ENCODE results near the gene GRAMD1B. TPM values are rescaled to one million over a fixed set of nuclear protein-coding genes. Genes with fewer than 3 reads are reported as not detected.

GRAMD1B gene
- total RNA-seq, 4 donors from 2014 or later, result 2.1 to 7.8 (median 3.2) TPM

- no peak overlapping the region for H3K4me3 ChIP-seq
- in situ Hi-C loops (cut with MboI; ENCODE audit: low sequenced_read_pairs in 4 of 4), result no loop called here
- no peaks in the 10 kb centered on the region for H3K27me3 ChIP-seq
- ATAC-seq, result no peak
- DNase-seq, result no peak
- no peaks in the 10 kb centered on the region for H3K4me1 ChIP-seq
- H3K9me3 ChIP-seq, result no peaks in the 10 kb centered on the region
- no peak overlapping the region for H3K27ac ChIP-seq
- no peaks in the 10 kb centered on the region for H3K36me3 ChIP-seq
- no peak for TF ChIP-seq POLR2A (IDR thresholded peaks at IDR 0.05)
- TF ChIP-seq CTCF (IDR thresholded peaks at IDR 0.05 in 4 of 5, conservative IDR thresholded peaks at IDR 0.05 in 1 of 5), result no peak
- intact Hi-C loops (cut with DNase I; ENCODE audit: low total_unique reads), result no loop called here
Observed at GRCh38 chr11:123413636-123414035, 16.4 kb upstream of the GRAMD1B start.

GRCh38 chr11:123416566-123416965, 13.5 kb upstream of the GRAMD1B start:
- no peak overlapping the region for H3K27ac ChIP-seq
- no peaks in the 10 kb centered on the region for H3K9me3 ChIP-seq
- in situ Hi-C loops (cut with MboI; ENCODE audit: low sequenced_read_pairs in 4 of 4), result no loop called here
- H3K27me3 ChIP-seq, result no peaks in the 10 kb centered on the region
- ATAC-seq (no peak), DNase-seq (no peak)
- intact Hi-C loops (cut with DNase I; ENCODE audit: low total_unique reads), result no loop called here
- no peaks in the 10 kb centered on the region for H3K36me3 ChIP-seq
- no peaks in the 10 kb centered on the region for H3K4me1 ChIP-seq
- H3K4me3 ChIP-seq, result no peak overlapping the region
- TF ChIP-seq POLR2A (IDR thresholded peaks at IDR 0.05), result no peak
- TF ChIP-seq CTCF (IDR thresholded peaks at IDR 0.05 in 4 of 5, conservative IDR thresholded peaks at IDR 0.05 in 1 of 5), result no peak

GRCh38 chr11:123418351-123419114, 11.5 kb upstream of the GRAMD1B start:
- Histone ChIP-seq H3K27ac (no peak overlapping the region), H3K4me1 (no peaks in the 10 kb centered on the region), H3K27me3 (no peaks in the 10 kb centered on the region), H3K4me3 (no peak overlapping the region), H3K36me3 (no peaks in the 10 kb centered on the region), H3K9me3 (no peaks in the 10 kb centered on the region)
- DNase-seq (no peak), ATAC-seq (no peak)
- TF ChIP-seq POLR2A (IDR thresholded peaks at IDR 0.05), result no peak
- TF ChIP-seq CTCF (IDR thresholded peaks at IDR 0.05 in 4 of 5, conservative IDR thresholded peaks at IDR 0.05 in 1 of 5), result no peak
- in situ Hi-C loops (cut with MboI; ENCODE audit: low sequenced_read_pairs in 4 of 4) (no loop called here), intact Hi-C loops (cut with DNase I; ENCODE audit: low total_unique reads) (no loop called here)

GRCh38 chr11:123419731-123420452, 10.2 kb upstream of the GRAMD1B start:
- no peak overlapping the region for H3K27ac ChIP-seq
- ATAC-seq, result no peak
- H3K27me3 ChIP-seq, result no peaks in the 10 kb centered on the region
- DNase-seq, result no peak
- no peaks in the 10 kb centered on the region for H3K4me1 ChIP-seq
- intact Hi-C loops (cut with DNase I; ENCODE audit: low total_unique reads), result no loop called here
- H3K4me3 ChIP-seq, result no peak overlapping the region
- H3K36me3 ChIP-seq, result no peaks in the 10 kb centered on the region
- in situ Hi-C loops (cut with MboI; ENCODE audit: low sequenced_read_pairs in 4 of 4), result no loop called here
- TF ChIP-seq POLR2A (IDR thresholded peaks at IDR 0.05) (no peak), CTCF (IDR thresholded peaks at IDR 0.05 in 4 of 5, conservative IDR thresholded peaks at IDR 0.05 in 1 of 5) (no peak)
- no peaks in the 10 kb centered on the region for H3K9me3 ChIP-seq

Measured in gastrocnemius medialis (tissue), 4 donors.